Activated T-cell treated with anti-CD3 and anti-CD28 coated beads, Interleukin-2, amount 50 U/mL, for 72 hours (primary cell): ENCODE data around the gene PCDH12. TPM values are rescaled to one million over a fixed set of nuclear protein-coding genes. Genes with fewer than 3 reads are reported as not detected.

Source experiments
- ATAC-seq, 2 donors: fragments of 150-1000 bp; cut with Tn5 transposase; replicated peaks in 1 of 2; 2 replicates each; pipeline ENCODE4 v1.10.0; 2021; ENCODE audit warnings: moderate library complexity in 2 of 2, mild to moderate bottlenecking in 1 of 2
- DNase-seq, 2 donors: peaks; one replicate each; pipeline ENCODE4 v3.0.0; 2021 to 2022; ENCODE audit warnings: mixed read lengths in 1 of 2
- H3K27ac Mint-ChIP-seq: one replicate; pipeline ENCODE4 v1.8.0; 2022; ENCODE audit warnings: mild to moderate bottlenecking, moderate library complexity, mixed read lengths
- H3K27me3 Mint-ChIP-seq: one replicate; pipeline ENCODE4 v1.8.0; 2022; ENCODE audit warnings: low read depth, mixed read lengths
- H3K36me3 Mint-ChIP-seq, 2 donors: one replicate each; pipeline ENCODE4 v1.8.0; 2022; ENCODE audit warnings: mixed read lengths in 2 of 2, mild to moderate bottlenecking in 1 of 2; ENCODE audit not compliant: insufficient read depth in 2 of 2
- H3K4me1 Mint-ChIP-seq: one replicate; pipeline ENCODE4 v1.8.0; 2022; ENCODE audit warnings: low read depth, mixed read lengths
- H3K4me3 Mint-ChIP-seq, 2 donors: one replicate each; pipeline ENCODE4 v1.8.0; 2022; ENCODE audit warnings: mild to moderate bottlenecking in 2 of 2, mixed read lengths in 2 of 2, moderate library complexity in 2 of 2
- H3K9me3 Mint-ChIP-seq, 2 donors: one replicate each; pipeline ENCODE4 v1.8.0; 2022; ENCODE audit warnings: mixed read lengths in 2 of 2
- total RNA-seq, 2 donors: library from RNA; stranded (reverse); gene quantifications; one replicate each; pipeline ENCODE4 v1.2.3, GENCODE V29; 2022

The PCDH12 gene
- under 1 TPM; 0.31 to 0.58 TPM for total RNA-seq

DNA sequence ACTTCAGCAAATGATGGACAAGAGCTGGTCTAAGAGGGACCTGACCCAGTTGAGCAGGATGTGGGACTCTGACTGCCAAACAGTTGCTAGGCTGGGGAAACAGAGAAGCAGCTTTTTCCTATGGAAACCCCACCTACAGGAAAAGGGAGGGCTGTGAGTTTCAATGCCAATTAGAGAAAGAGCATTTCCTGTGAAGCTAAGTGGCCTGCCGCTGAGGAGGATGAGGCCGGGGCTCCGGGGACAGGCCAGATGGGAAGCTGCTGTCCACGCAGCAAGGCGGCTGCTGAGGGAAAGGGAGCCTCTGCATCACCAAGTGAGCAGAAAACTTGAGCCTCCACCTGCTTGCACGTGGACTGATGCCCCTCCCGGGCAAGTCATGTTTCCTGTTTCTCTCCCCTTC, at the start of gene PCDH12:
Gene PCDH12 (minus strand): TSS at position 90 of the 400 bp plus-strand sequence. CDS start 351 bp downstream, outside the sequence.
- Mint-ChIP-seq H3K36me3 (no peaks in the 10 kb centered on the region), H3K9me3 (no peaks in the 10 kb centered on the region), H3K27ac (peak within 1 kb of the TSS; percentile 64), H3K27me3 (no peaks in the 10 kb centered on the region), H3K4me1 (peaks cover 42% of the 10 kb centered on the region), H3K4me3 (peak within 1 kb of the TSS; percentile 23 to 71)
- DNase-seq (peak; percentile 15 to 29), ATAC-seq (peak in 1 of 2 donors; percentile 9)

DNA sequence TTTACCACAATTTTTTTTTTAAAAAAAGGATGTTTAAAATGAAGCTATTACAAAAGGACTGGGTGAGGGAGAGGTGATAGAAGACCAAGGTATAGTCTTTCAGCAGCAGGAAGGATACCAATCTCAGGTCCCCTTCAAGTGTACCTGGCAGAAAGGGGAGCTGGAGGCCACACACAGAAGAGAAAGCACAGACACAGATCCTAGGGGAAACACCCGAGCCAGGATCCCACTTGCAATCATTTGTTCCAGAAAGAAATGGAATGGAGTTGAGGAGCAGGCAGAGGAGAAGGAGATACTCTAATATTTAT, 49.2 kb upstream of the PCDH12 start:
- H3K4me3 Mint-ChIP-seq: peak overlapping the region; percentile 66 to 81
- H3K27me3 Mint-ChIP-seq: no peaks in the 10 kb centered on the region
- DNase-seq: no peak
- H3K36me3 Mint-ChIP-seq: peaks cover 10 to 20% of the 10 kb centered on the region in 2 donors
- H3K27ac Mint-ChIP-seq: peak overlapping the region; percentile 95
- no peak for ATAC-seq
- H3K9me3 Mint-ChIP-seq: peaks cover 0 to 2% of the 10 kb centered on the region in 2 donors
- peaks cover 63% of the 10 kb centered on the region for H3K4me1 Mint-ChIP-seq

DNA sequence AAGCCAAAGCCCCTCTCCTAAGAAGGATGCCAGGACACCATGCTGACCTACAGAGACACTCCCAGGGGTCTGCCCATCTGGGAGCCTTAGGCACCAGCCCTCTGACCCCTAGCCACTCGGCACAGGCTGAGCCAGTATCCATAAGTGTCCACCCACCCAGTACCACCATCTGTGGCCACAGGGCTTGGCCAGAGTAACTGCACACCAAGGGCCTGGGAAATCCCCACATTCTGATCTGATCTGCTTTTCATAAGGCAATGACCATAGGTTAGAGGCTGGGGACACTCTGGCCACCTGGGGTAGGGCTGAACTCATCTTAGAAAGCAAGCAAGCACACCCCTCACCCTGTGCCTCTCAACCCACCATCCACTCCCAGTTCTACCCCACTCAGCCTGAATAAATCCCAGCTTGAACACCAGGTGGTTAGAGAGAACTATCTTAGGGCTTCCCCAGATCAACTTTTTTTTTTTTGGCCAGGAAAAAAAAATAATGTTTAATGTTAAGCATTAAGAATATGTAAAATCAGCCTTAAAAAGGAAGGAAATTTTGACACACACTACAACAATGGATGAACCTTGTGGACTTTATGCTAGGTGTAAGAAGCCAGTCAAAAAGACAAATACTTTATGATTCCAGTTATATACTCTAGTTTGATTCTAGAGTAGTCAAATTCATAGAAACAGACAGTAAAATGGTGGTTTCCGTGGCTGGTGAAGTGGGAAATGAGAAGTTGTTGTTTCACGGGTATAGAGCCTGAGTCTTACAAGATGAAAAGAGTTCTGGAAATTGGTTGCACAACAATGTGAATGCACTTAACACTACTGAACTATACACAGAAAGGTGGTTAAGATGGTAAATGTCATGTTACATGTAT, 48.6 kb upstream of the PCDH12 start:
- Mint-ChIP-seq H3K27me3 (no peaks in the 10 kb centered on the region), H3K27ac (peak overlapping the region; percentile 95), H3K9me3 (peaks cover 0 to 2% of the 10 kb centered on the region in 2 donors), H3K4me1 (peaks cover 57% of the 10 kb centered on the region), H3K4me3 (peak overlapping the region; percentile 66 to 81), H3K36me3 (peaks cover 10 to 20% of the 10 kb centered on the region in 2 donors)
- ATAC-seq: peak; percentile 91 to 92
- peak; percentile 70 to 76 for DNase-seq

DNA sequence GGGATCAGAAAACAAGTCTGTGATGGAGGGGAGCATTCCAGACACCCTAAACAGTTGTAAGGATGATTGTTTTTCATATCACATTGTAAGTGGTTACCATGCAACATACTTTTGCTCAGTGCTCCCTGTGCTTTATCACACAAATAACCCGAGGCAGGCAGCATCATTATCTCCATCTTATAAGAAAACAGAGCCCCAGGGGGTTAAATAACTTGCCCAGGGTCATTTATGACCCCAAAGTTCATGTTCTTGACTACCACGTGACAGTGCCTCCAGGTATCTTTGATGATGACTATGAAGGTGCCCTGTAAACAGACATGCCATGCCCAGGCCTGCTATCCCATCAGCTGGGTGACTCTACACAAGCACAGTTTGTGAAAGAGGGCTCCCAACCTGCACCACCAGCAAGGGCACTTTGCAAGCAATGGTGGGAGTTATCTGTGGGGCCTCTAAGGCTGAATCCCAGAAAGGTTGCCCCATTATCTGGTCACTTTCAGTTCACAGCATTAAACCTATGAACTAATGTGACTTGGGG, 45.3 kb upstream of the PCDH12 start:
- Mint-ChIP-seq H3K4me3 (no peak overlapping the region), H3K27ac (peak overlapping the region; percentile 64), H3K36me3 (peaks cover 10 to 32% of the 10 kb centered on the region in 2 donors), H3K27me3 (no peaks in the 10 kb centered on the region), H3K9me3 (peaks cover 0 to 2% of the 10 kb centered on the region in 2 donors), H3K4me1 (peaks cover 60% of the 10 kb centered on the region)
- no peak for ATAC-seq
- DNase-seq: no peak

DNA sequence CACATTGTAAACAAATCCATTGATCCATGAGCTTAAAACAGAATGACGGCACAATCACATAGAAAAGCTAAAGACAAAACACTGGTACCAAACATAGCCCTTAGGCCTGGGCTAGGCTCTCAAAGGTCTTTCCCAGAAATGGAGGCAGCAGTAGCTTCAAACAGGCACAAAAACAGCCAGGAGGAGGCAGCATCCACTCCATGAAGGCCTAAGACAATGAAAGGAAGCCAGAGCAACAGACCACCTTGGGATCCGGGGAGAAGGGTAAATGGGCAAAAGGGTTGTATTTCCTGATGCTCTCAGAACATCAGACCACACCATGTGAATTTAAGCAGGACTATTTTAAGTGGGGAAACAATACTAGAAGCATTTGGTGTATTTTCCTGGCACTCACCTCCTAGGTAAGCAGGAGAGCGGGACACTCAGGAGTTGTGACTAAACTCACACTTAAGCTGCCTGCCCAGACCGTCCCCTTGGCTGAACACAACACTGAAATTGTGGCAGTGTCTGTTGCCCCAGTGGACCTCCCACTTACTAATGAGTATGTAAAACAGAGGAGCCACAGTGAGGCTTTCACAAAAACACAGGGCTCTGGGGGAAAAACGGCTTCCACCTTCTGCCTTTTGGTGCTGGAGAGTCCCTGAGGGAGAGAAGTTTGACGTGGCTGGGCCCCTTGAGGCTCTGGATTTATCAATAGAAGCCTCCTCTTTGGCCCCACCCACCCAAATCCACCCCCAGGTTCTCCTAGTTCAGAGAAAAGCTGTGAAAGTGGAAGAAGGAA, 42.9 kb upstream of the PCDH12 start:
- ATAC-seq: no peak
- DNase-seq: no peak
- Mint-ChIP-seq H3K27ac (peak overlapping the region; percentile 62), H3K4me3 (no peak overlapping the region), H3K9me3 (no peaks in the 10 kb centered on the region), H3K4me1 (peaks cover 35% of the 10 kb centered on the region), H3K27me3 (no peaks in the 10 kb centered on the region), H3K36me3 (peaks cover 7 to 26% of the 10 kb centered on the region in 2 donors)

DNA sequence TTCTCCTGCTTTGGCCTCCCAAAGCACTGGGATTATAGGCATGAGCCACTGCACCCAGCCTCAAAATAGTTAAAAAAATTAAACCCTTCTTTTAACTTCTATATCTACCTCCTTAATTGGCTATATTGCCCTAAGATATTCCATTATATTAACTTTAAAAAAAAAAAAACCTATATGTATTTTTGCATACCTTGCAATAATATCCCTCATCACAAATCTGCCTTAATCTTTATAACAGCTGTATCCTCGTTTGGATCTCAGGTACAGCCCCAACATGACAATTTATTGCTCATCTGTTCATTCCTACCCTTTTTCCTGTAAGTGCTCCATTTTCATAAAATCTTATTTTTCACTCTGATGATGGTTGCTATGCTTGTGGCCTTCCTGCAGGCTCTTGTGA, 42.2 kb upstream of the PCDH12 start:
- Mint-ChIP-seq H3K4me1 (peaks cover 28% of the 10 kb centered on the region), H3K4me3 (no peak overlapping the region), H3K9me3 (no peaks in the 10 kb centered on the region), H3K27ac (peak overlapping the region; percentile 62), H3K36me3 (peaks cover 8 to 27% of the 10 kb centered on the region in 2 donors), H3K27me3 (no peaks in the 10 kb centered on the region)
- ATAC-seq (no peak), DNase-seq (no peak)

DNA sequence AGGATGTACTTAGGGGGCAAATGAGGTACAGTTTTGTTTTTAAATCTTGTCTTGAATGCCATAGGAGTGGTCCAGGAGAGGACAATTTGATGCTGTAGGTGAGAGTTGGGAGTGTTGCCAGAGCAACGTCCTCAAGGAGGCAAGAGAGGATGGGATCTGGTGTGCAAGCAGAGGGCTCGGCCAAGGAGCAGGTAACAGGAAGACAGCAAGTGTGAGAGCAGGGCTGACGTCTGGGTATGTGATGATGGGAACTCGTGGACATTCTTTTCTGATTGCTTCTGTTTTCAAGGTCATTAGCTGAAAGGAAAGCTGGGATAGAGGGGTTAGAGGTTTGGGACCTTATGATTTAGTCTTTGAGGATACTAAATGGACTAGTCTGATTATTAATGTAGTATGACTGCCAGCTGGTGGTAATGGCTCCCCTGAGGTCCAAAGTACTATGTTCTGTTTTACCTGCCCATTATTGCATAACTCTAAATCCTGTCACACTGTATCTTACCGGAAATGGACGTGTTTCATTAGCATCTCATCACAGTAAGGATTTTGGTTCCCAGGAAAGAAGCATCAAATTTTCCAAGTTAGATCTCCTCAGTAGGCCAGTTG, 39.5 kb upstream of the PCDH12 start:
- Mint-ChIP-seq H3K27ac (peak overlapping the region; percentile 1), H3K4me3 (no peak overlapping the region), H3K27me3 (no peaks in the 10 kb centered on the region), H3K9me3 (no peaks in the 10 kb centered on the region), H3K4me1 (peaks cover 10% of the 10 kb centered on the region), H3K36me3 (peaks cover 4 to 31% of the 10 kb centered on the region in 2 donors)
- ATAC-seq (no peak), DNase-seq (no peak)

DNA sequence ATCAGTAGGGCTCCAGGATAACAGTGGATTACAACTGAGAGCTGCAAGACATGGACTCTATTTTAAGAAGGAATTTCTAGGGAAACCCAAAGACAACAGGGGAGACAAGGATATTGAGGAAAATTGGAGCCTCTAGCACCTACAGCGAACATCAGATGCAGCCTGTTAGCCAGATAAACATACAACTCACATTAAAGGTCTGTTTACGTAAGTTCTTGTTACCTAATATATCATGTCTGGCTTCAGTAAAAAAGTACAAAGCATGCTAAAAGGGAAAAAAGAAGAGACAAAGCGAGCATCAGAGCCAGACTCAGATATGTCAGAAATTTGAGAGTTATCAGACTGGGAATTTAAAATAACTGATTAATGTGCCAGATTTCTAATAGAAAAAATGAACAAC, 37.7 kb upstream of the PCDH12 start:
- no peaks in the 10 kb centered on the region for H3K9me3 Mint-ChIP-seq
- H3K27me3 Mint-ChIP-seq: no peaks in the 10 kb centered on the region
- DNase-seq (no peak), ATAC-seq (no peak)
- H3K36me3 Mint-ChIP-seq: peaks cover 4 to 29% of the 10 kb centered on the region in 2 donors
- no peak overlapping the region for H3K4me3 Mint-ChIP-seq
- H3K27ac Mint-ChIP-seq: no peak overlapping the region
- peaks cover 5% of the 10 kb centered on the region for H3K4me1 Mint-ChIP-seq

DNA sequence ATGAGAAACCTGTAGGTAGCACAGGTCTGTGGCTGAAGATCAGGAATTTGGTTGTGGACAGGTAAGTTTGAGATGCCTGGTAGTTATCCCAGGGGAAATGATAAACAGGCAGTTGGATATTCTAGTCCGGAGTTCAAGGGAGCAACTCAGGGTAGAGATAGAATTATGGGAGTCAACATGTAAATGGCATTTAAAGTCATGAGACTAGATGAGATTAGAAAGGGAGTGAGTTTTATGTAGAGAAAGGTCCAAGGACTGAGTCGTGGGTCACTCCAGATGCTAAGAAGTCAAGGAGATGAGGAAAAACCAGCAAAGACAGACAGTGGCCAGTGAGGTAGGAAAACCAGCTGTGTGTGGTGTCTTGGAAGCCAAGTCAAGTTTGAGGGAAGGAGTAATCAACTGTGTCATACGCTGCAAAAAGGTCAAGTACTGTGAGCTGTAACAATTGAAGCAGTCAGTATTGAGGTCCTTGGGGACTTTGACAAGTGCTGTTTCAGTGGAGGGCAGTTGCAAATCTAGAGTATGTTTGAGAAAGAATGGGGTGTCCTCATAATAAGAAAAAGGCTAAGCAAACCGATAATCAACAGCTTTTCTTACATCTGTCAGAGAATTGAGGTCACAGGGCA, 36.6 kb upstream of the PCDH12 start:
- H3K27ac Mint-ChIP-seq: no peak overlapping the region
- no peak for DNase-seq
- H3K36me3 Mint-ChIP-seq: peaks cover 4 to 24% of the 10 kb centered on the region in 2 donors
- no peaks in the 10 kb centered on the region for H3K27me3 Mint-ChIP-seq
- no peak for ATAC-seq
- no peaks in the 10 kb centered on the region for H3K9me3 Mint-ChIP-seq
- no peak overlapping the region for H3K4me3 Mint-ChIP-seq
- no peaks in the 10 kb centered on the region for H3K4me1 Mint-ChIP-seq

DNA sequence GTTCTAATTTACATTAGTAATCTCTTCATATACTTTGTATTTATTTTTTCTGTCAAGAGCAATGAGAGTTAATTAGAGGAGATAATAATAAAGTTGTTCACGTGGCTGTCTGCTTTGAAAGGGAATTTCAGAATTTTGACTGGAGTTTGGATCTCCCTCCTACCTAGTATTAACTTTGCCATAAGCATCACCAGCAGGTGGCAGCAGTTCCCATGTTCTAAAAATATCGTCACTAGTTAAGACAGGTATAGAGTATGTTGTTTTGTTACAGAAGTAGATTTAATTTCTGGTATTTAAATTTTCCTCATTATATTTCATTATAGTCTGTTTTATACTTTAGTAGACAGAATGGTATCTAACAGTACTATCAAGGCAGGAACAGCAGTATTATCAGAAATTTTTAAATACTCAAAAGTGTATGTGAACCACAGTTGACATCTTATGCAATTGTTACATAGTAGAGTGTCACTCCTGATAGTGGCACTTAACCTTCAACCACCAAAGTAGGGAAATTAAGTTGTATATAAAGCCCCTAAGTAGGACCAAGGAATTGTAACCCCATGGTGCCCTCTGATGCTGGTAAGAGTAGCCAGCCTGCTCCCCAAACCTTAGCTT, 34.5 kb upstream of the PCDH12 start:
- DNase-seq: peak; percentile 79 to 80
- H3K9me3 Mint-ChIP-seq: no peaks in the 10 kb centered on the region
- no peak overlapping the region for H3K4me3 Mint-ChIP-seq
- H3K4me1 Mint-ChIP-seq: no peaks in the 10 kb centered on the region
- ATAC-seq: peak; percentile 71 to 75
- H3K27ac Mint-ChIP-seq: no peak overlapping the region
- no peaks in the 10 kb centered on the region for H3K27me3 Mint-ChIP-seq
- peaks cover 2 to 23% of the 10 kb centered on the region in 2 donors for H3K36me3 Mint-ChIP-seq

DNA sequence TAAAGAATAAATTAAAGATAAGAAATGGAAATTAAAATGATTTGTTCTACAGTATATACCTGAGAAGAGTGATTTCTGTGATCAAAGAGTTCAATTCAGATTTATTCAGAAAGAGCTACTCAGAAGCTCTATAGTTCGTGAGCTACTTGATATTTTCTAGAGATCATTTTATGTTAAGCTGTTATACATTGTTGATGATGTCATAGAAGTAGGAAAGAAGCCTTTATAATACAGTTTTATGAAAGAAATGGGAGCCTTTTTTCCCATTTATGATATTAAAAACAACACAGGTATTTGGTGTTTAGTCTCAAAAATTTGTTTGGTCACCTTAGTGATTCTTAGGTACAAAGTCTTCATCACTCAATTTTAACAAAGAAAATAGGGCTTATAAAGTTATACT, 31.7 kb upstream of the PCDH12 start:
- ATAC-seq (no peak), DNase-seq (no peak)
- Mint-ChIP-seq H3K4me1 (no peaks in the 10 kb centered on the region), H3K27ac (no peak overlapping the region), H3K9me3 (no peaks in the 10 kb centered on the region), H3K4me3 (no peak overlapping the region), H3K27me3 (no peaks in the 10 kb centered on the region), H3K36me3 (peaks cover 0 to 24% of the 10 kb centered on the region in 2 donors)

DNA sequence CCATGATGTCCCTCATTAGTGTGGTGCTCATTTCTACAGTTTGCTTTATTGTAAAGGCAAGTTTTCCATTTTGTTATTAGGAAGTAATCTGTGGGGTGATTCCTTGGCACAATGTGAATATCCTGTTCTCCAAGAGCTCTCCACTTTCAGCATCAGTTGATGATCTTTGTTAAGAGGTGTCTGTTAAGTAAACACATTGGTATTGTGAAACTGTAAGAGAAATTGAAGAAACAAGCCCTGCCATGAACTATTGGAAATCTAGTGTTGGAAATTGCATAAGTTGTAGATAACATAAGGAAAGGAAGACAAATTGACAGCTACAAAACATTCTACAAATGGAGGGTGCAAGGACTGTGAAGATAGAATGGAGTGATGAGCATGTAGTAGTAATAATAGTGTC, 28.1 kb upstream of the PCDH12 start:
- ATAC-seq: no peak
- Mint-ChIP-seq H3K27ac (no peak overlapping the region), H3K27me3 (no peaks in the 10 kb centered on the region), H3K4me1 (no peaks in the 10 kb centered on the region), H3K4me3 (no peak overlapping the region), H3K36me3 (peaks cover 0 to 17% of the 10 kb centered on the region in 2 donors), H3K9me3 (no peaks in the 10 kb centered on the region)
- DNase-seq: no peak
